Urothelium cell line (cell line): Measurements from ENCODE around the gene BMP7.
"Not testable (repeated sequence)": the region's sequence is repeated elsewhere in the genome, so short reads cannot be mapped to it uniquely, and the experiment has no call there.

ENCODE experiments used
- DNase-seq: peaks from one replicate; pipeline ENCODE4 v3.0.0; 2011; ENCODE audit warnings: low spot score, mixed read lengths
- FAIRE-seq: peaks from 2 replicates; lab custom pipeline; 2011; peaks lifted over from hg19 to GRCh38; lab: Jason Lieb, UNC

Gene BMP7

GRCh38 chr20:57159193-57159851 lies 107.1 kb downstream of the BMP7 start:
- FAIRE-seq (no peak), DNase-seq (no peak)

GRCh38 chr20:57158474-57158873 lies 108.0 kb downstream of the BMP7 start:
- FAIRE-seq (no peak), DNase-seq (no peak)

GRCh38 chr20:57157787-57158186 lies 108.7 kb downstream of the BMP7 start:
- not testable (repeated sequence) for DNase-seq, FAIRE-seq

- FAIRE-seq (no peak), DNase-seq (no peak)
Observed at GRCh38 chr20:57157106-57157691, 109.2 kb downstream of the BMP7 start.

- no peak for FAIRE-seq
- DNase-seq, result no peak
Observed at GRCh38 chr20:57156011-57156729, 110.3 kb downstream of the BMP7 start.

GRCh38 chr20:57155415-57155814 lies 111.0 kb downstream of the BMP7 start:
- FAIRE-seq, result no peak
- no peak for DNase-seq

- FAIRE-seq (no peak), DNase-seq (no peak)
Observed at GRCh38 chr20:57153238-57153905, 113.1 kb downstream of the BMP7 start.

GRCh38 chr20:57152557-57152956 lies 113.9 kb downstream of the BMP7 start:
- no peak for DNase-seq
- FAIRE-seq, result no peak

GRCh38 chr20:57150559-57150958 lies 115.9 kb downstream of the BMP7 start:
- DNase-seq, result no peak
- no peak for FAIRE-seq

GRCh38 chr20:57148263-57148662 lies 118.2 kb downstream of the BMP7 start:
- no peak for FAIRE-seq
- no peak for DNase-seq

GRCh38 chr20:57147185-57147584 lies 119.3 kb downstream of the BMP7 start:
- DNase-seq (no peak), FAIRE-seq (no peak)

- FAIRE-seq, result no peak
- no peak for DNase-seq
Observed at GRCh38 chr20:57146155-57146554, 120.3 kb downstream of the BMP7 start.

- DNase-seq, result no peak
- peak; percentile 97 for FAIRE-seq
Observed at GRCh38 chr20:57145089-57145631, 121.3 kb downstream of the BMP7 start.

GRCh38 chr20:57143173-57143572 lies 123.3 kb downstream of the BMP7 start:
- no peak for DNase-seq
- peak; percentile 52 for FAIRE-seq

GRCh38 chr20:57142667-57143066 lies 123.8 kb downstream of the BMP7 start:
- no peak for FAIRE-seq
- DNase-seq, result no peak

- no peak for FAIRE-seq
Observed at GRCh38 chr20:57141492-57141891, 124.9 kb downstream of the BMP7 start.

GRCh38 chr20:57140416-57140965 lies 126.0 kb downstream of the BMP7 start:
- DNase-seq (no peak), FAIRE-seq (no peak)

More at GRCh38 chr20:57141492-57141891, 124.9 kb downstream of the BMP7 start:
- DNase-seq, result no peak

- FAIRE-seq (no peak), DNase-seq (no peak)
Observed at GRCh38 chr20:57139342-57140093, 126.9 kb downstream of the BMP7 start.

GRCh38 chr20:57138198-57138995 lies 128.0 kb downstream of the BMP7 start:
- no peak for DNase-seq
- no peak for FAIRE-seq
